Measurements from ENCODE around the gene KIF18B.

GRCh38 chr17:44887016-44887415 is 60.6 kb downstream of the KIF18B start:
- TF ChIP-seq PKNOX1 (IDR thresholded peaks at IDR 0.05) (no peak), ELF4 (IDR thresholded peaks at IDR 0.05) (no peak)
